GM20000 (cell line): Measurements from ENCODE around the gene RHOBTB1.

Experiments
- DNase-seq: peaks from one replicate; pipeline ENCODE4 v3.0.0; 2012; ENCODE audit warnings: low spot score
- TF ChIP-seq, protein P1 (sequence below): IDR thresholded peaks from 2 replicates; pipeline ENCODE4 v1.5.1; 2012; ENCODE audit warnings: mild to moderate bottlenecking, control low read depth; ENCODE audit errors: extremely low read depth, missing control alignments

RHOBTB1 gene

DNA sequence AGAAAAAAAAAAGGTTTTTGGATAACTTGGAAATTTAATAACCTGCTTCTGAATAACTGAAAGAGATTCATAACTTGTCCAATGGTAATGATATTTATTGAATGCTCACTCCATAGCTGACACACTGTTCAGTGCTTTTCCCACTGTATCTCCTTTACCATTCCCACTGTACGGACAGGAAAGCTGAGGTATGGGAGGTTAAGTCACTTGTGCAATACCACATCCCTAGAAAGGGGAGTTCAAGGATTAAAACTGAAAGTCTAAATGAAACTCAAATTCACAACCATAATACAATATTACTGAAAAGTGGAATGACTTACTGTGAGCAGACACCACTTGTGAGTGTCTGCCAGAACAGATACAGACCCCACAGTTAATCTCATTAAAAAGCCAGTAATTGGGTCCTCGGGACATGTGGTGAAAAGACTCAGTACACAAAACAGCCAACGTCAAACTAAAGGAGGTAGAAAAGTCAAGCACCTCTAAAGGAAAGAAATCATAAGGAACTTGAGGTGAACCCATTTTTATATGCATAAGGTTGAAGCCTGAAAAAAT is 13.8 kb upstream of the RHOBTB1 start:
- DNase-seq, result no peak
- TF ChIP-seq, protein P1, sequence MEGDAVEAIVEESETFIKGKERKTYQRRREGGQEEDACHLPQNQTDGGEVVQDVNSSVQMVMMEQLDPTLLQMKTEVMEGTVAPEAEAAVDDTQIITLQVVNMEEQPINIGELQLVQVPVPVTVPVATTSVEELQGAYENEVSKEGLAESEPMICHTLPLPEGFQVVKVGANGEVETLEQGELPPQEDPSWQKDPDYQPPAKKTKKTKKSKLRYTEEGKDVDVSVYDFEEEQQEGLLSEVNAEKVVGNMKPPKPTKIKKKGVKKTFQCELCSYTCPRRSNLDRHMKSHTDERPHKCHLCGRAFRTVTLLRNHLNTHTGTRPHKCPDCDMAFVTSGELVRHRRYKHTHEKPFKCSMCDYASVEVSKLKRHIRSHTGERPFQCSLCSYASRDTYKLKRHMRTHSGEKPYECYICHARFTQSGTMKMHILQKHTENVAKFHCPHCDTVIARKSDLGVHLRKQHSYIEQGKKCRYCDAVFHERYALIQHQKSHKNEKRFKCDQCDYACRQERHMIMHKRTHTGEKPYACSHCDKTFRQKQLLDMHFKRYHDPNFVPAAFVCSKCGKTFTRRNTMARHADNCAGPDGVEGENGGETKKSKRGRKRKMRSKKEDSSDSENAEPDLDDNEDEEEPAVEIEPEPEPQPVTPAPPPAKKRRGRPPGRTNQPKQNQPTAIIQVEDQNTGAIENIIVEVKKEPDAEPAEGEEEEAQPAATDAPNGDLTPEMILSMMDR, result no peak

DNA sequence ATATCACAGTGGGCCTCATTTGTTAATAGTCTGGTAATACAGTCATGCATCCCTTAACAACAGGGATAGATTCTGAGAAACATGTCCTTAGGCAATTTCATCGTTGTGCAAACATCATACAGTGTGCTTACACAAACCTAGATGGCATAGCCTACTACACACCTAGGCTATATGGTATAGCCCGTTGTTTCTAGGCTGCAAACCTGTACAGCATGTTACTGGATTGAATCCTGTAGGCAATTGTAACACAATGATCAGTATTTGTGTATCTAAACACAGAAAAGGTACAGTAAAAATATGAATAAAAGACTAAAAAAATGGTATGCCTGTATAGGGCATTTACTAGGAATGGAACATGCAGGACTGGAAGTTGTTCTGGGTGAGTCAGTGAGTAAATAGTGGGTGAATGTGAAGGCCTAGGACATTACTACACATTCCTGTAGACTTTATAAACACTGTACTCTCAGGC is 12.0 kb upstream of the RHOBTB1 start:
- DNase-seq, result no peak
- TF ChIP-seq, protein P1, result no peak

DNA sequence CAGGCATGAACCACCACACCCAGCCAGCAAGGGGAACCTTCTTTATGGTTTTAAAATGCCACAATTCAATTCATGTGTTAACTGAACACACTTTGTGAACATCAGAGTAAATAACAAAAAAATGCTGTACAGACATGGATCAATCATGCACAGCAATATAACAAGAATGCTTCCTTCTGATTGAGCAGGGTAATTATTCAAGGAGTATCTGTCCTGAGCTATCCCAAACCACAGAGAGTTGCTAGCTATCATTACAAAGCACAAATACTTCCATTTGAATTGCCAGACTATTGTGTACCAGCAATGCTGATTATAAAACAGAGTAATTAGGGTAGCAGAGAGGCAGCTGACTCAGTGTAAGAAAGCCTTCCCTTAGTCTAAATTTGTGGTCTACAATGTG is 11.3 kb upstream of the RHOBTB1 start:
- no peak for DNase-seq
- TF ChIP-seq, protein P1, result no peak

DNA sequence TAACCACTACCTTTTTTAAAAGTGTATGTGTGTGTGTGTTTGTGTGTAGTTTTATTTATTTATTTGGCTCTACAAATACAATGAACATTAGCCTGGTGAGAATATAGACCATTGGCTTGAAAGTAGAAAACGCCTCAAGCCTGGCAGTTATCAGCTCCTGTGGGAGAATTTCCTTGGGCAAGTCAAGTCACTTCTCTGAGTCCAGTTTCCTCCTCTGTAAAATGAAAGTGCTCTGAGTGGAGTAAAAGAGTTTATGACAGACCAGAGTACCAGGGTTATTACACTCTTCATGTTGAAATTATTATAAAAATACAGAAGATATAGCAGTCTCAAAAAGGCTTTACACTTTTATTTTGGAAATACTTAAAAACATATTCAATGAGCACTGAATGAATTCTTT is 10.1 kb upstream of the RHOBTB1 start:
- DNase-seq, result no peak
- TF ChIP-seq, protein P1, result no peak

DNA sequence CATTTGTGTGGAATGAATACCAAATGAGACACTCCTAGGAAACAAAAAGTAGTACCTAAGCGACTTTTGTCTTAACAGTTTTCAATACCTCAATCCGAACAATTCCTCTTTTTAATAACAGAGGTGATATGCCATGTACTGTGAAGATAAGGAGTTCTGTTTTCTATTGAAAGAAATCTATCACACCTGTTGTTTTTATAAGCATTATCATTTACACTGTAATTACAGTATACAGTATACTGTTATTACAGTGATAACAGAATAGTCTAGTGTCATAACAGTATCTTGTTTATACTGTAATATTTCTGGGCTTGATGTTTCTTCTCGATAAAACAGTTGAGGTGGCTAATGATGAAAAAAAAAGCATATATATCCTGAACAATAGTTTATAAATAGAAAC is 9.4 kb upstream of the RHOBTB1 start:
- no peak for DNase-seq
- TF ChIP-seq, protein P1, result no peak

DNA sequence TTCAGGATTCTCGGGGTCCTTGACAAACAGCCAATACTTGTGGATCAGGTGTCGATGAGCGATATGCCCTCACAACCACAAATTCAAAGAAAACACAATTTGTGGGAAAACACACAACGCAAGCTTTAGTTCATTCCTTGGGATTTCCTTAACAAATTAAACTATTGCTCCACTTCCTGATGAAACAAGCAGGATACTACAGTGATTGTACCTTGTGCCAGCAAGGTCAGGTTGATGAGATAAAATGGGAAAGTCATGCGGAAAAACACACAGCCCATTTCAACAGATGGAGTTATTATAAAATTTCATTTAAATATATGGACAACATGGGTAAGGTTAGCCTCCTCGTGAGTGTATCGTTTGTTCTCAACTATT is 8.8 kb upstream of the RHOBTB1 start:
- TF ChIP-seq, protein P1, result no peak

DNA sequence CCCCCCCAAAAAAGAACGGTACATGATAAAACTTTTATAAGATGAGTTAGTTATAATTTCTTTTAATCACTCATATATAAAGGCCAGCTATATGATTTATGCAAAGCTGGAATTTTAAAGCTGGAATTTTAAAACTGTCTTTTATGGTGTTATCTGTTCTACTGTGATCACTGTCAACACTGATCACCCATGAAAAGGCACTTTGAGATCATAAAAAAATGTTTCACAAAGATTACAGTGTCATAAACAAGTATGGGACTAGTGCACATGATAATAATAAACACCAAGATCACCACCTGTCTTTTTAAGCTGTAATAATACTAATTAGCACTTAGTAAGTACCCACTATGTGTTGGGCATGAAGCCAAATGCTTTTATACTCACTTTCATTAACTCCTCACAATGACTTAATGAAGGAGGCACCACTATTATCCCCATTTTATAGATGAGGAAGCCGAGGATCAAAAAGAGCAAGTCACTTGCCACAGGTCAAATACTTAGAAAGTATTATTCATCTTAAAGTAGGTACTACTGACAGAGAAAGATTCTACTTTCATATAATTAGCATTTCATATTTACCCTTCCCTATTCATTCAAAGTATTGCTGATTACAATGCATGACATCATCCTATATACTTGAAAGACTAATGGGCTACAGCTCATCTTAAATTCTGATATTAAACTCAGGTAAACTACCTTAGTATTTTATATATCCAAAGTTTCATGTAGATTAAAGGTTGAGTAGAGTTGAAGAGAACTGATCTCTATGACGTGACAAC is 8.3 kb upstream of the RHOBTB1 start:
- TF ChIP-seq, protein P1, result no peak
- DNase-seq, result no peak

More for the DNA sequence above, 8.8 kb upstream of the RHOBTB1 start:
- DNase-seq, result no peak
